AML-193 (cell line): Measurements from ENCODE around the gene CDC42.
"Not testable (repeated sequence)": the region's sequence is repeated elsewhere in the genome, so short reads cannot be mapped to it uniquely, and the experiment has no call there.

ENCODE experiments used
- DNase-seq, 2 experiments: peaks; one replicate each; lab custom pipeline; 2025; lab: John Stamatoyannopoulos, UW

CDC42 gene

DNA sequence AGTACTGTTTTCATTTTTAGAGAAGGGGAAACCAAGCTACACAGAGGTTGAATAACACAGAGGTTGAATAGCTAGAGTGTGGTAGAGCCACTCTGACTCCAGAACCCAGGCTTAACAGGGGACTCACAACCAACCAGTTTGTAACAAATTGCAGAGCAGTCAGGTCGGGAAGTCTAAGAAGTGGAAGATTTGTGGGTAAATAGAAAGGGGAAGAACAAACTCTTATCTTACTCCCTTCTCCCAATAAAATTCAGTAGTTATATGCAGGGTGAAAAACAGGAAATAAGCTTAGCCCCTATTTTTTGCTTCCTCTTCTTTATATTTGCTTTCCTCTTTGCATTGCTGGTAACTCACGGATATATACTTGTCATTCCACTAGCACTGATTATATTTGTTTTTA lies 23.2 kb downstream of the CDC42 start:
- peak; percentile 62 to 81 for DNase-seq

DNA sequence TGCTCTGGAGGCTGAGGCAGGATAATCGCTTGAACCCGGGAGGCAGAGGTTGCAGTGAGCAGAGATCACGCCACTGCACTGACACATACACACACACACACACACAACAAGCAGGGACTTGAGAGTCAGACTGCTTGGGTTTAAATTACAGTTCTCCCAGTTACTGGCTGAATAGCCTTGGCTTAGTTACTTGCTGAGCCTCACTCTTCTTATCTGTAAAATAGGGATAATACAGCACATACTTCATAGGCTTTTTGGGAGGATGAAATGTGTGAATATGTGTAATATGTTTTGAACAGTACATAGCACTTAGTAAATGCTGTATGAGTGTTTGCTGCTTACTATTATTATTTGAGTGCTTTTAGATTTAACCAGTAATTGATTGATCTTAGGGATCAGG lies 23.8 kb downstream of the CDC42 start:
- no peak for DNase-seq

DNA sequence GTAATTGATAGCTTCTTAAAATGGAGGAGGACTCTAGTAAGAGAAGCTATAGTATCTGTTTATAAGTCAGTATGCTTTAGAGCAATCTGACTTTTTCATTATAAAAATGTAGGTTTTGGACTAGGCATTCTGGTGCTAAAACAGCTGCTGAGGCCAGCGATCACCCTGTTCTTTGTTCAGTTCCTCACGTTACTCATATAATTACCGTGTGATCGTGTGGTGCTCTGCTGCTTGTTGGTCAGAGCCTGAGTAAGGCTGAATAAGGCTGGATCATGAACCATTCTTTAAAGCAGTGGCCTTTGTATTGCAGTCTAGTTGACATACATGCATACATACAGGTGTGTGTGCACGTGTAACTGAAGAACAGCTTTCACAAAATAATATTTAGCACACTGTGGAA lies 25.2 kb downstream of the CDC42 start:
- no peak for DNase-seq

GRCh38 chr1:22078133-22078532 lies 25.6 kb downstream of the CDC42 start:
- DNase-seq, result no peak

DNA sequence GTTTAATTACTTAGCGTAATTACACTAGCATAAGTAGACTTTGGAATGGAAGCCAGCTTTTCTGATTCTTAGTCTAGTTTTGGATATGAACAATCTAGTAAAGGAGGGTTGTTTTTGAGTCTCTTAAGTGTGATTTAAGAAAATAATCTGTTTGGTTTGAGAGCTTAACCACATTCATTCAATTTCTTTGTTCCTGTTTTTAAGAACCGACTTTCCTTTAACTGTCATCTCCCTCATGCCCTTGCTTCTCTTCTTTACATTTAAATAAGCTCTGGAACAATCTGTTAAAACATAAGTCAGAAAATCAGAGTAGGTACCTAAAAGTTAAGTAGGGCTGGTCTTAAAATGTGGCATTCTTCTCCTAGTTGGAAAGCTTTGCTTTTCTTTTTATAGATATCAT lies 27.7 kb downstream of the CDC42 start:
- DNase-seq, result no peak

- DNase-seq, result no peak
These were observed 35.8 kb downstream of the CDC42 start for GRCh38 chr1:22088331-22088730.

GRCh38 chr1:22089134-22089571 lies 36.6 kb downstream of the CDC42 start:
- no peak for DNase-seq

GRCh38 chr1:22089787-22090186 lies 37.3 kb downstream of the CDC42 start:
- DNase-seq, result no peak

DNA sequence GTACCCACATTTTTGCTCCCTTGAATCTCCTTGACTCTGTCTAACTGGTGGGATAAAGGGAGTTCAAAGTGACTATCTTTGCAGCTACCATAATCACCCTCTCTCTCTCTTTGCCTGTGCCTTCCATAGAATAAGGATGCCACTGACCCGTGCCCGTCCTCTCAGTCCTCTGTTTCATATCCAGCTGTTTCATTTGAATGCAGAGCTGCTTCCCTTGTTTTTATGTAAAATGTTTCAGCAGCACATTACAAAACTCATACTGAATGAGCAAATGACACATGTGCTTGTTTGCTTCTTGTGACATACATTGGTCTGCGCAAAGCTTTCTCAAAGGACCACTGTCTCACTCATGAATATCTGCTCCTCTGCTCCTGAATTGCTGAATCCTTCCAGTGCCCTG lies 38.4 kb downstream of the CDC42 start:
- DNase-seq, result no peak

- not testable (repeated sequence) for DNase-seq
These were observed 39.7 kb downstream of the CDC42 start for GRCh38 chr1:22092026-22092768.

- DNase-seq, result no peak
These were observed 41.0 kb downstream of the CDC42 start for GRCh38 chr1:22093513-22093912.

- no peak for DNase-seq
These were observed 43.5 kb downstream of the CDC42 start for GRCh38 chr1:22096036-22096435.

DNA sequence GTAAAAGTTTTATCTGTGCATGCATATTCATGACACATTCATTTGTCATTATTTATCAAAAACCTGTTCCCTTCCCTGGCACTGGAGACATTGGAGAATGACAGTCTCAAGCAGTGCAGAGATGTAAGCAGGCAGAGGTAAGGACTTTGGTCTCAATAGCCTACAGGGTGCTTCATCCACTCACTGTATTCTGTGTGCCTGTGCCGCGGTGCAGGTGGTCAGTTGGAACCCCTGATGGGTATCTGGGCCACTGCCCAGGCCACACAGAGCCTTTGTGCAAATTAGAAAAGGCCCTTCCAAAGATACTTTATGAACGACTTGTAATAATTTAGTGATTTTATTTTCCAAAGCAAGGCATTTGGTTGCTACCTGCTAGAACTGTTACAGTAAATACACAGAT lies 44.0 kb downstream of the CDC42 start:
- DNase-seq, result no peak

DNA sequence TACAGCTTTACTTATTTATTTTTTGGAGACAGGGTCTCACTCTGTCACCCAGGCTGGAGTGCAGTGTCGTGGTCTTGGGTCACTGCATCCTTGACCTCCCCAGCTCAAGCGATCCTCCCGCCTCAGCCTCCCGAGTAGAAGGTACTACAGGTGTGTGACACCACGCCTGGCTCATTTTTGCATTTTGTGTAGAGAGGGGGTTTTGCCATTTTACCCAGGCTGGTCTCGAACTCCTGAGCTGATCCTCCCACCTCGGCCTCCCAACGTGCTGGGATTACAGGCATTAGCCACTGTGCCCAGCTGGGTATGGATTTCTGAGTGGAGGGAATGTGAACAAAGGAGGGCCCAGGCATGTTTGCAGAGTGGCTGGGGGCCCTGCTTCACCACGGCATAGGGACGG lies 46.2 kb downstream of the CDC42 start:
- no peak for DNase-seq

GRCh38 chr1:22100168-22100567 lies 47.7 kb downstream of the CDC42 start:
- no peak for DNase-seq

DNA sequence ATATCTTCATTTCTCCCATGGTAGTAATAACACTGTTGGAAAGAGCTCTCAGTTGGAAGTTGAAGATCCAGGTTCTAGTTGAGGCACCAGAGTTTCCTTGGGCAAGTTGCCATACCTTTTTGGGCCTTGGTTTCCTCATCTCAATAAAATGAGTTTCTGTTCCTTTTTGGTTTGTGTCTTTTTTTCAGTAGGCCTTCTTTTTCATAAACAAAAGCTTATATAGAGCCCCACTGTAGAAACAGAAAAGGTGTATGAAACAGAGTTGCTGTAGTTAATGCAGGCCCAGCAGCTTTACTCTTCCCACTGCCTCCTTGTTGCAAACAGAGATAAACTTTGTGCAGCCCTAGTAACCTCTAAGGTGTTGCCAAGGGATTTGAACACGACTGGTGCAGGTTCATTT lies 48.7 kb downstream of the CDC42 start:
- no peak for DNase-seq

DNA sequence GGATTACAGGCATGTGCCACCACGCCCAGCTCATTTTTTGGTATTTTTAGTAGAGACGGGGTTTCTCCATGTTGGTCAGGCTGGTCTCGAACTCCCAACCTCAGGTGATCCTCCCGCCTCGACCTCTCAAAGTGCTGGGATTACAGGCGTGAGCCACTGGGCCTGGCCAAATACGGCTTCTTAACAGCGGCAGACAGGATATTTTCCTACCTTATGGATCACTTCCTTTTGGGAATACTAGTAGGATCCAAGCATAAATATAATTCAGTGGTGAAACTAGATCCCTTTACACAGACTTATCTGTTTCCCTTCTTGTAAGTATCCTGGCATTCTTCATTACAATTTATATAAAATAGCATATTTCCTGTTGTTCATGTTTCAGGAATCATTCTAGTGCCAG lies 49.5 kb downstream of the CDC42 start:
- DNase-seq, result no peak

- no peak for DNase-seq
These were observed 50.2 kb downstream of the CDC42 start for GRCh38 chr1:22102746-22103145.

GRCh38 chr1:22104094-22104493 lies 51.6 kb downstream of the CDC42 start:
- DNase-seq, result no peak

GRCh38 chr1:22104865-22105437 lies 52.4 kb downstream of the CDC42 start:
- DNase-seq, result no peak

DNA sequence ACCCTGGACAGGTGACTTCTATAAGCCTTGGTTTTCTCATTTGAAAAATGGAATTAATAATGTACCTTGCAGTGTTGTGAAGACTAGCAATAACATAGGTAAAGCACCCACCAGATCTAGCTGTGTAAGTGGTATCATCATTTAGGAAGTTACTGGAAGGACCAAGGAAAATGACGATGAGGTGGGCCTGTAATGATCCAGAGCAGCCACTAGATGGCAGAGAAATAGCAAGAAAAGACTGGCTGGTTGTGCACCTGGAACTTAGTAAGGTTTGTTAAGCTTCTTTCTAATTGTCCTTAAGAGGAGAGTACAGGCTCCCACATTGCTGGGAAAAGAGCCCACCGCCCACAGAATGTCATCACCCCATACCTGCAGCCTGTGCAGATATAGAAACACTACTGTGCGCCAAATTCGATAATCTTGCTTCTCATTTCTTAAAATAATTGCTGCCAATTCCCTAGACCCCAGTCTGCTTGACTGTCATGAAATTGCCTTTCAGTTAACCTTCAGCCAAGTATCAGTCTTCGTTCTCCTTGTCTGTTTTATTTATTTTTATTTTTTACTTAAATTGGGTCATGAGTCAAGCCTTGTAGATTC lies 53.2 kb downstream of the CDC42 start:
- DNase-seq, result peak; percentile 50 to 53

GRCh38 chr1:22107126-22107525 lies 54.6 kb downstream of the CDC42 start:
- DNase-seq, result no peak

- DNase-seq, result no peak
These were observed 56.0 kb downstream of the CDC42 start for GRCh38 chr1:22108339-22109105.
